Measurements from ENCODE around the gene ANK2.
"Not testable (repeated sequence)": the region's sequence is repeated elsewhere in the genome, so short reads cannot be mapped to it uniquely, and the experiment has no call there.

The ANK2 gene

GRCh38 chr4:113060853-113061252, 11.4 kb downstream of the ANK2 start:
- no peaks in the 10 kb centered on the region for H3K27me3 Mint-ChIP-seq (ENCODE audit: low read depth)
- H3K9me3 Mint-ChIP-seq = no peaks in the 10 kb centered on the region
- TF ChIP-seq CTCF (IDR thresholded peaks at IDR 0.05; ENCODE audit: unreplicated experiment in 3 of 3) = no peak
- H3K4me1 Mint-ChIP-seq = peaks cover 5% of the 10 kb centered on the region
- no peak overlapping the region for H3K4me3 Mint-ChIP-seq
- H3K36me3 Mint-ChIP-seq (ENCODE audit: low read depth) = no peaks in the 10 kb centered on the region
- H3K27ac Mint-ChIP-seq = no peak overlapping the region

GRCh38 chr4:113064244-113064643, 14.8 kb downstream of the ANK2 start:
- H3K4me3 Mint-ChIP-seq = no peak overlapping the region
- no peaks in the 10 kb centered on the region for H3K27me3 Mint-ChIP-seq (ENCODE audit: low read depth)
- H3K27ac Mint-ChIP-seq = no peak overlapping the region
- H3K4me1 Mint-ChIP-seq = peaks cover 5% of the 10 kb centered on the region
- TF ChIP-seq CTCF (IDR thresholded peaks at IDR 0.05; ENCODE audit: unreplicated experiment in 3 of 3) = no peak
- H3K9me3 Mint-ChIP-seq = no peaks in the 10 kb centered on the region
- no peaks in the 10 kb centered on the region for H3K36me3 Mint-ChIP-seq (ENCODE audit: low read depth)

- no peak overlapping the region for H3K27ac Mint-ChIP-seq
- H3K4me1 Mint-ChIP-seq = peaks cover 5% of the 10 kb centered on the region
- no peak for TF ChIP-seq CTCF (IDR thresholded peaks at IDR 0.05; ENCODE audit: unreplicated experiment in 3 of 3)
- H3K4me3 Mint-ChIP-seq = no peak overlapping the region
- H3K9me3 Mint-ChIP-seq = no peaks in the 10 kb centered on the region
- no peaks in the 10 kb centered on the region for H3K27me3 Mint-ChIP-seq (ENCODE audit: low read depth)
- H3K36me3 Mint-ChIP-seq (ENCODE audit: low read depth) = no peaks in the 10 kb centered on the region
Measured at GRCh38 chr4:113065629-113066028, 16.2 kb downstream of the ANK2 start.

- H3K4me3 Mint-ChIP-seq; H3K27ac Mint-ChIP-seq; H3K4me1 Mint-ChIP-seq; H3K27me3 Mint-ChIP-seq (ENCODE audit: low read depth); H3K36me3 Mint-ChIP-seq (ENCODE audit: low read depth); H3K9me3 Mint-ChIP-seq: not testable (repeated sequence)
Measured at GRCh38 chr4:113068771-113069170, 19.3 kb downstream of the ANK2 start.

- Mint-ChIP-seq H3K4me1 (no peaks in the 10 kb centered on the region), H3K27ac (no peak overlapping the region)
Measured at GRCh38 chr4:113069212-113069892, 19.9 kb downstream of the ANK2 start.

GRCh38 chr4:113070755-113071154, 21.3 kb downstream of the ANK2 start:
- H3K9me3 Mint-ChIP-seq = no peaks in the 10 kb centered on the region

More at GRCh38 chr4:113069212-113069892, 19.9 kb downstream of the ANK2 start:
- H3K4me3 Mint-ChIP-seq = no peak overlapping the region
- TF ChIP-seq CTCF (IDR thresholded peaks at IDR 0.05; ENCODE audit: unreplicated experiment in 3 of 3) = no peak
- H3K36me3 Mint-ChIP-seq (ENCODE audit: low read depth) = no peaks in the 10 kb centered on the region
- no peaks in the 10 kb centered on the region for H3K27me3 Mint-ChIP-seq (ENCODE audit: low read depth)
- H3K9me3 Mint-ChIP-seq = no peaks in the 10 kb centered on the region

More at GRCh38 chr4:113070755-113071154, 21.3 kb downstream of the ANK2 start:
- H3K36me3 Mint-ChIP-seq (ENCODE audit: low read depth) = no peaks in the 10 kb centered on the region
- no peak overlapping the region for H3K27ac Mint-ChIP-seq
- H3K27me3 Mint-ChIP-seq (ENCODE audit: low read depth) = no peaks in the 10 kb centered on the region
- no peak overlapping the region for H3K4me3 Mint-ChIP-seq
- no peaks in the 10 kb centered on the region for H3K4me1 Mint-ChIP-seq
- no peak for TF ChIP-seq CTCF (IDR thresholded peaks at IDR 0.05; ENCODE audit: unreplicated experiment in 3 of 3)
